GM21360 (cell line): ENCODE results near the gene FBXO11.
A peak's percentile ranks its signal among the peaks of the same experiment; 100 is the strongest.
"Not testable (repeated sequence)": the region's sequence is repeated elsewhere in the genome, so short reads cannot be mapped to it uniquely, and the experiment has no call there.

Source experiments
- ATAC-seq: cut with Tn5 transposase; IDR thresholded peaks from one replicate; pipeline ENCODE4 v1.9.1; 2021; ENCODE audit warnings: mild to moderate bottlenecking, moderate library complexity; ENCODE audit not compliant: unreplicated experiment

The FBXO11 gene

DNA sequence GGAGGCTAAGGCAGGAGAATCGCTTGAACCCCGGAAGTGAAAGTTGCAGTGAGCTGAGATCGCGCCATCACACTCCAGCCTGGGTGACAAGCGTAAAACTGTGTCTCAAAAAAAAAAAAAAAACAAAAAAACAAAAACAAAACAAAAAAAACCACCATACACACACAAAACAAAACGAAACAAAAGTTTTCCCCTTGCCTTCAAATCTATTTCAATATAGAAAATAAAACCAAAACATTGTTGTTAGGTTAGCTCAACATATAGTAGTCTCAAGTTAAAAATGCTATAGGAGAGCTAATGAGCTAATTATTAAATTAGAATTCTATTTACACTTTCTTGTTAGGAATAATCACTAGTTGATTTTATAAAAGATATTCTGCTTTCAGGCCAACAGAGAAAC lies 43.3 kb downstream of the FBXO11 start:
- no peak for ATAC-seq

DNA sequence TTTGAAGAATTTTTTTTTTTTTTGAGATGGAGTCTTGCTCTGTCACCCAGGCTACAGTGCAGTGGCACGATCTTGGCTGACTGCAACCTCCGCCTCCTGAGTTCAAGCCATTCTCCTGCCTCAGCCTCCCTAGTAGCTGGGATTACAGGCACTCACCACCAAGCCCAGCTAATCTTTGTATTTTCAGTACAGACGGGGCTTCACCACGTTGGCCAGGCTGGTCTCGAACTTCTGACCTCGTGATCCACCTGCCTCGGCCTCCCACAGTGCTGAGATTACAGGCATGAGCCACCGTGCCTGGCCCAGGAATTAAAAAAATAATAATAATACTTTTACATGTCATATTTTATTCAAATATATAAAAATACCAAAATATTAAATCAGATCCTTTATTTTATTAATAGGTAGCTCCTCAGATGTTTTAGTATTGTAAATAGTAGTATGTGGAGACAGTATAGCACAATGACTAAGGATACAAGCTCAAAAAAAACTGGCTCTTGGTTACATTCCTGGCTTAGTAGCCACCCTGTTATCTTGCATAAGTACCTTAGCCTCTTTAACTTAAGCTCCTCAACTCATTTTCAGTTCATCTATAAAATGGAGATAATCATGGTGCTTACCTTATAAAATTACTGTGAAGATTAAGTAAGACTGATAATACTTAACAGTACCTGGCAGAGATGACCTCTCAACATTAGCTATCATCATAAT lies 53.1 kb downstream of the FBXO11 start:
- not testable (repeated sequence) for ATAC-seq

DNA sequence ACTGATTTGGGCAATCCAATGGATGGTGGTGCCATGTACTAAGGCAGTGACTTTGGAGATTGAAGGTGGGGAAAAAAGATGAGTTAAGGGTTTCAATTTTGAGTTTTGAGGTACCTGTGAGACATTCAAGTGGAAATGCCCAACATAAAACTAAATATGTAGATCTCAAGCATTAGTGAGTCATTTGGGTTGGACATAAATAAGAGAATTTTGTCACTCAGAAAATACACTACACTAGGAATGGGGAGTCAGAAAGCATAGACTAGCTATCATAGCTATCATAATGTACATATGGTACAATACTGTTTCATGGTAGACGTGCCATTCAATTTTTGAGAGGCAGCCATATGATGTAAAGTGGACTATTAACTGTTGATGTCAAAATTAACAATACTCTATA lies 56.1 kb downstream of the FBXO11 start:
- no peak for ATAC-seq

DNA sequence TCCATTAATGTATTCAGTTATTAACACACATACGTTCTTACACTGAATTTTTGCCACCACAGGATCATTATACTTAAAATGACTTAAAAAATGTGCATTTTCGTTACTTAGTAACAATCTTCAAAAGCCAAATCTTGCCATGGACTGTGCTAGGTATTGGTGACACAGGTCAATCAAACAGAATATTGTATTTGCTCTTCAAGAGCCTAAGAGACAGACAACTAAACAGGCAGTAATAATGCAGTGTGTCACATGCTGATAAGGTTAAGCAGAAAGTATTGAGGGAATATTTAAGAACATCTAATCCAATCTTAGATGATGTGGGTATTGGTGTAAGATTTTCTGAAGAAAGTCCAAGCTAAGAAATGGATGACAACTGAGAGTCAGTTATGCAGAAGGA lies 56.9 kb downstream of the FBXO11 start:
- no peak for ATAC-seq

DNA sequence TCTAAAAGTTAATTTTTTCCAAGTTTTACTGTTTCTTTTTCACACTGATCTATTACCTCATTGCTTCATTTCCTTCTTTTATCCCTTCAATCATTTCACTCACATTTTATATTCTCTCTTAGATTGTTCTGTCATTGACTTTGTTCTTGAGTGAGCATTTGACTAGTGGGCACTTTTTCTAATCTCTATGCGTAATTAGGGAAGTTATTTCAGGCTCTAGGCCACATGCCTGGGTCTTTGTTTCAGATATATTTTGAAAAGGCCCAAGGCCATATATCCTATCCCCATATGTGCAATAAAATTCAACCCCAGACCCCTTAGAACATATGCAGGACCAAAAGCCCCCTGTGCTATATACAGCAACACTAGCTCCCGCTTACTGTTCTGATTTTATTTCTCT lies 62.1 kb downstream of the FBXO11 start:
- ATAC-seq: no peak

DNA sequence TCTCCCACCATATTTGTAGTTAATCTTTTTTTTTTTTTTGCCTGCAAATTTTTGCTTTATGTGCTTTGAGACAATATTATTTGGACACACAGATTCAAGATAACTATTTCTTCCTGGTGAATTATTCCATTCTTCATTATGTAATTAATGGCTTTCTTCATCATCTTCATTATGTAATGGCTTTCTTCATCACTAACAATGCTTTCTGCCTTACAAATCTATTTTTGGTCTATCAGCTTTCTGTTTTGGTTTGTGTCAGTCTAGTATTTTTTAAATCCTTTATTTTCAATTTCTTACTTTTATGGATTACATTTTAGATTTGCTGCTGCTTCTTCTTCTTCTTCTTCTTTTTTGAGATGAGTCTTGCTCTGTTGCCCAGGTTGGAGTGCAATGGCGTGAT lies 62.9 kb downstream of the FBXO11 start:
- no peak for ATAC-seq

DNA sequence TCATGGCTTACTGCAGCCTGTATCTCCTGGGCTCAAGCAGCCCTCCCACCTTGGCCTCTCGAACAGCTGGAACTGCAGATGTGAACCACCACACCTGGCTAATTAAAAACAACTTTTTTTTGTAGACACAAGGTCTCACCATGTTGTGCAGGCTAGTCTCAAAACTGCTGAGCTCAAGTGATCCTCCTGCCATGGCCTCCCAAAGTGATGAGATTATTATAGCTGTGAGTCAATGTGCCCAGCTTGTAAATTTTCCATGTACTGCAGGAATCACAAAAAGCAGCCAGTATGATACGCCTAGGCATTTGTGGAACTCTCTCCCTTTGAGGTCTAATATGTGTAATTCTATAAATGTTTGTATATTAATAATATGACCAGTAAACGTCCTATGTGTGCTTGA lies 63.5 kb downstream of the FBXO11 start:
- ATAC-seq: no peak

DNA sequence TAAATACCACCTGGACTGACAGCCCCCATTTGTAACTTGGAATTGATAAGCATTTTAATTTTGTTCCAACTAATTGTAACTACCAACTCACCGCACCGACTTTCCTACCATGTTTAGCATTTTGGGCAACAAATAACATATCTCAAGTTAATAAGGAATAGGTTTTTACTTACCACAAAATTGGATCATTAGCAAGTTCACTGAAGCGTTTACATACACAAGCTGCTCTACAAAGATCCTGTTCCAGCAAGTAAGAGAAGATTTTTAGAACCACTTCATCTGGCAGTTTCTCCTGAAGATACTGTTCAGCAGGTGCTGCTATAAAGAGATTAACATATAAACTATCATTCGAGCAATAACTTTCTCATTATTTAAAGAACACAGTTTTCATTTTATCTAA lies 67.6 kb downstream of the FBXO11 start:
- no peak for ATAC-seq

DNA sequence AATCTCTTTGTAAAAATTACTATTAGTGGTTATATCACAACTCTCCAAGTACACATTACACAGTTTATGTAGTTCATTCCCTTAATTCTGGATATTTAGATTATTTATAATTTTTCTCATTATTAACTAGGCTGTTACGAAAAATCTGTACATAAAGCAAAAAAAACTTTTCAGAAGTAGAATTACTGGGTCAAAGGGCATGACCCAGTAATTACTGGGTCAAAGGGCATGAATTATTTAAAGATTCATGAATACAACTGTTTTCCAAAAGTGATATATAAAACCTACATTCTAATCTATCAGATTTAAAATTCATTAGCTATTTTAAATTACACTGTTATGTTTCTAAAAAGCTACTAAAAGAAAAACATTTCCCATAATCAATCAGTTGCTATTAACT lies 68.0 kb downstream of the FBXO11 start:
- no peak for ATAC-seq

DNA sequence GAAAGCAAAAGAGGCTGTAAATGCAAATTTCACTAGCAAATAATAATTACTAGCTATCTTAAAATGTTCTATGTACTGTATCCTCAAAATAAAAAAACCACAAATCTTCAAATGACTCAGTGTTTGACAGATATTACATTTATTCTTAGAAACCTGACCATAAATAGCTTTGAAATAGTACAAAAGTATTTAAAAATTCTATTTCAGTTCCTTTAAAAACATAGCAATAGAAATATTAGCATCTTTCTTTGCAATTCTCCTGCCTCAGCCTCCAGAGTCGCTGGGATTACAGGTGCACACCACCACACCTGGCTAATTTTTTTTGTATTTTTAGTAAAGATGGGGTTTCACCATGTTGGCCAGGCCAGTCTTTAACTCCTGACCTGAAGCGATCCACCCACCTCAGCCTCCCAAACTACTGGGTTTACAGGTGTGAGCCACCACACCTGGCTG lies 72.8 kb downstream of the FBXO11 start:
- ATAC-seq: peak; percentile 79

DNA sequence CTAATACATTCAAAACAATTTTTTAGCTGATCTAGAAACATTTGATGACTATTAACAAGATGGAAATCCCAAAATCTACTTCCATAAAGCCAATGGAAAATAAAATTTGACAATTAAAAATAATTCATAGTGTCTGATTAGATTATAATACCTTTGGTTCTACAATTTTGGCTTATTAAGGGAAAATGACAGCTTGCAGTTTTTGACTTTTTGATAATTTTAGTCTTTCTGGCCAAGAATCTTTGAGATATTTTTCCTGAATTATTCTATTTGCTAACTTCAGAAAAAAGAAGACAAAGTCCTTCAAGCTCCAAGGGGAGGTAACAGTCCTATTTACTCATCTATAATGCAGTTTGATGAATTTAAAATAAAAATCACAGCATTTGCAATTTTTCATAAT lies 83.8 kb downstream of the FBXO11 start:
- ATAC-seq: no peak

DNA sequence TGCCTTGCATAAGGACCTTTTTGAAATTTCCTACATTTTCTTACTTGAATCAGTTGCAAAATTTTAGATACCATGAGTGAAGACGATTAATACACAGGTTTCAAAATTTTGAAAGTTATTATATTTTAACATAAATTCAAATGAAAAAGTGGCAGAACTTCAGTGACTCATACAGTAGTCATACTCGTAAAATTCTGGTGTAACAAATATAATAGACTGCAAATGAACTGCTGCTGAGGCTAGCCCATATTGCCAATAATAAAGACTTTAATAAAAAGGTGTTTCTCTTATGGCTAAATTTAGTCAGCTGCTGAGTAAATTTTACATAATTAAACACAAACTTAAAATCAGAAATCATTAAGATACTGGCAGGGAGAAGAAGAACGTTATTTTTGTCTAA lies 86.5 kb downstream of the FBXO11 start:
- ATAC-seq: no peak

DNA sequence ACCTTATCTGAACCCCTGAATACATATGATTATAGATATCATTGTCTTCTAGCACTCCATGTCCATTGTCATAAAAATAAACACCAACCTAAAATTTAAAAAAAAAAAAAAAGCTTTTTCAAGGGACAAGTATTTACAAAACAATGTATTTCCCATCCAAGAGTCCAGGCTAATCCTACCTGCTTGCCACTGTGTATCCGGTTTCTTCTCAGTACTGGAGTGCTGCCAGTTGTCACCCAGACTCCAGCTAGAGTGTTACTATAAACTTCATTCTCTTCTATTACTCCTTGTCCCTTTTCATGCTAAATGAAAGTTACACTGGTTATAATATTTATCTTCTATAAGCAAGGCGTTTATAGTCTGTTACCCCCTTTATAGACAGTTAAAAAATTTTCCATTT lies 87.5 kb downstream of the FBXO11 start:
- ATAC-seq: no peak

DNA sequence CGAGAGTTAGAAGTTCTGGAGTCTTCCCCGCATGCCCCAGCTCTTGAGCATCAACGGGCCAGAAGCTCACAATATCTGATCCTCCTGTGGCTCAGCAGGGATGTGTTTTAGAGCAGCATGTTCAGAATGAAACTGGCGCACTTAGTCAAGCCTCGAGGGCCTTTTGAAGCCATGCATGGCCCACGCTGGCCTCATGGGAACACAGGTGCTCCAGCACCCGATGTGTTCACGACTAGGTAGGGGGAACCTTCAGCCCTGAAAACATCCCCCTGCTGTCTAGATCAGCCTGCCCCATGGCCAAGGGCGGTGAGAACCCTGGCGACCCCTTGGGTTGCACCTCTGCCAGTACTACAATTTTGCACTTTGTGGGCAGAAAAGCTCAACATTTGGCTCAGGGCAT lies 90.5 kb downstream of the FBXO11 start:
- peak; percentile 78 for ATAC-seq

DNA sequence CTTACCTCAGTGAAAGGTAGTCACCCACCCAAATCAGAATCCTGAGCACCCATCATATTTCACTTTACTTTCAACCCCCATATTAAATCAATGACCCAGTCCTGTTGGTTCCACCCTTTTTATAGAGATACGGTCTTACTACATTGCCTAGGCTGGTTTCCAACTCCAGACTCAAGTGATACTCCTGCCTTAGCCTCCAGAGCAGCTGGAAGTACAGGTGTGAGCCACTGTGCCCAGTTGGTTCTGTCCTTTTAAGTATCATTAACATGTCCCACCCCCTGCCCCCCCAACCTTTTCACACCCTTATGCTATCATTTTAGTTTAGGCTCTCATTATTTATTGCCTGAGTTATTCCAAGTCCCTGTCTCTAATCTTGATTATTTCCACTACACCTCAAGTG lies 94.6 kb downstream of the FBXO11 start:
- no peak for ATAC-seq

DNA sequence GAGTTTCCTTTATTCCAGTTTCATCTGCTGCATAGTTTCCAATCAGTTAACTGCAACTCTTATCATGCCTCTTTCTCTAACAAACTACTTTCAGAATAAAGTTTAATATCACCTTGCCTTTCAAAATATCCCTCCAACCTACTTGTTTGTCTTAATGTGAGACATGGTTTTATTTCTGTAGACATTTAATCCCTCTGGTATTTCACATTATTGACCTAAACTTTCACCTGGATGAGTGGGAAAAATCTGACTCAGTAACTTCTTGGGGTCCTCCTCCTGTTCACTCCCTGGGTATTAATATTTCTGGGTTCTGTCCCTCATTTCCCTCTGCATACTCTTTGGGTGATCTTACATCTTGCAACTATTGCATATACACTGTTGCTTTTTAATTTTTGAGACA lies 95.4 kb downstream of the FBXO11 start:
- no peak for ATAC-seq

DNA sequence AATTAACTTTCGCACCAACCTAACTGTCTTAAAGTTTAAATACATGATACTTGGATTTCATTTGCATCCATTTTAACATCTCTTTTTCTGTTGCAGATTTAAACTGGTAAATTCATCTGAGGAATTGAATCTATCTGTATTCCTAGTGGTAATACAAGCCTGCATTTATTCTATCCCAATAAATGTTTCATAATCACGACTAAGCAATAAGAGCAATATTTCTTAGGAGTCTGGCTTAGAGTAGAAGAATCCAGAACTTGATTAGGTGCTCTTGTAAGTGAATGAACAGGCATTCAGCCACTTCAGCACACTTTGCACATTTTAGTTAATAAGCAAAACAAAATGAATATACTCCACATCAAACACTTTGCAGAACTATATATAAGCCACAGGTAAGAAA lies 96.4 kb downstream of the FBXO11 start:
- ATAC-seq: no peak

DNA sequence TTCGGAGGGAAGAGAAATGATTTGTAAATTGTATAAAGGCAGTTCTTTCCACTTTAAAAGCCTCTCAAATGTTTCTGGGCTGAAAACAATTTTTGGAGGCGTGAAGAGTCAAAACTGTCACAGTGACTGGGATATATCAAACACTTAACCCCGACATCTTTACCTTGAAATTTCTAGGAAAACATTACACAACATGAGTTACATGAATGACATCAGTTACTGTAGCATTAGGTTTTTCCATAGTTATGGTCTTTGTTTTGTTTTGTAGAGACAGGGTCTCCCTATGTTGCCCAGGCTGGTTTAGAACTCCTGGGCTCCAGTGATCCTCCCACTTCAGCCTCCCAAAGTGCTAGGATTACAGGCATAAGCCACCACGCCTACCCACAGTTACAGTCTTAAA lies 97.7 kb downstream of the FBXO11 start:
- ATAC-seq: no peak

DNA sequence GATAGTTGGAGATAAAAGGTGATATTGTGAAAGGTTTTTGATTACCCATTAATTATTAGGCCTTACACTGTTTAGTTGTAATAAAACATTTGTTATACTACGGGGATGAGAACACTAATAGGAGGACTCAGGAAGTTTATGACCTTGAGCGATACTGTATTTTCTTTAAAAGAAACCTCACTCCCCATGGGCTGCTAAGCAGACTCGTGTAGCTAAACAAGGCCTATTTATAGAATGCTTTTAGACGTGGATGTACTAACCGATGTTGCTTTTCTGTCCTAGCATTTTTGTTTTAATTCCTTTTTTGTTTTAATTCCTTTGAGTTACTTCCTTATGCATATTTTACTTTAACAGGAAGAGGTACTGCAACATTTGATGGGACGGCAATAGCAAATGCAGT lies 100.4 kb downstream of the FBXO11 start:
- no peak for ATAC-seq

DNA sequence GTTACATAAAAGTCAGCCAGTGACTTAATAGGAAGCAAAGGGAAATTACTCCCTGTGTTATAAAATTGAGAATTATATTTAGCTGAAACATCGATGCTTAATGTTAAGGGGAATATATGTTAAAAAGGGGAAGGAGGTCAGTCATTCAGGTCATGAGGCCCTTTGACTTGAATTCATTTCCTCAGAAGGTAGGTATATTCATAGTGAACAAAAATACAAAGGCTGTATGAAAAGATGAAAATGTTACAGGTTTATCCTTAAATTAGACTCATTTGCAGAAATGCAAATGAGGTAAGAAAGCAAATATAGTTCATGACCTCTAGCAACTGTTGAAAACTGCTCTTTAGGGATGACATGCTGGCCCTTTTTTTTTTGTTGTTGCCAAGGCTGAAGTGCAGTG lies 102.5 kb downstream of the FBXO11 start:
- ATAC-seq: no peak

DNA sequence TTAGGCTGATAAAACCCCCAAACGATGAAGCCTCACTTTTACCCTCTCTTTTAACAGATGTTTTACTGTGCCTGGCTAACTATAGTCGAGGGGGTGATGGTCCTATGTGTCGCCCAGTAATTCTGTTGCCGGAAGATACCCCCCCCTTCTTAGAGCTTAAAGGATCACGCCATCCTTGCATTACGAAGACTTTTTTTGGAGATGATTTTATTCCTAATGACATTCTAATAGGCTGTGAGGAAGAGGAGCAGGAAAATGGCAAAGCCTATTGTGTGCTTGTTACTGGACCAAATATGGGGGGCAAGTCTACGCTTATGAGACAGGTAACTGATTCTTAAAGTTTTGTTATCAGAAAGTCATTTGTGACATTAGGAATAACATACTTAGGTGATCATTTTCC lies 102.9 kb downstream of the FBXO11 start:
- no peak for ATAC-seq

DNA sequence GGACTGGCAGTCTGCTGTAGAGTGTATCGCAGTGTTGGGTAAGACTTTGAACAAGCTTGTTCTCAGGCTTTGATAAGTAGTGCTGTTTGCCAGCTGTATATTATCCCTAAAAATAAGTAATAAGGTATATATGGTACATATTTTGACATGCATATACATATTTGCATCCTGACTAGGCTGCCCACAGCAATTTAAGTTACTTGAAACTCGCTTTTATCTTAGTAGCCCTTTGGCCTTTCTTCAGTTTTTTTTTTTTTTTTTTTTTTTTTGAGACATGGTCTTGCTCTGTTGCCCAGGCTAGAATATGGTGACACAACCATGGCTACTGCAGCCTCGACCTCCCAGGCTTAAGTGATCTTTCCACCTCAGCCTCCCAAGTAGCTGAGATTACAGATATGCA lies 105.2 kb downstream of the FBXO11 start:
- no peak for ATAC-seq

DNA sequence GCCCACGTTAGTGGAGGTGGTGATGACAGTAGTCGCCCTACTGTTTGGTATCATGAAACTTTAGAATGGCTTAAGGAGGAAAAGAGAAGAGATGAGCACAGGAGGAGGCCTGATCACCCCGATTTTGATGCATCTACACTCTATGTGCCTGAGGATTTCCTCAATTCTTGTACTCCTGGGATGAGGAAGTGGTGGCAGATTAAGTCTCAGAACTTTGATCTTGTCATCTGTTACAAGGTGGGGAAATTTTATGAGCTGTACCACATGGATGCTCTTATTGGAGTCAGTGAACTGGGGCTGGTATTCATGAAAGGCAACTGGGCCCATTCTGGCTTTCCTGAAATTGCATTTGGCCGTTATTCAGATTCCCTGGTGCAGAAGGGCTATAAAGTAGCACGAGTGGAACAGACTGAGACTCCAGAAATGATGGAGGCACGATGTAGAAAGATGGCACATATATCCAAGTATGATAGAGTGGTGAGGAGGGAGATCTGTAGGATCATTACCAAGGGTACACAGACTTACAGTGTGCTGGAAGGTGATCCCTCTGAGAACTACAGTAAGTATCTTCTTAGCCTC lies 107.2 kb downstream of the FBXO11 start:
- no peak for ATAC-seq
